Measurements from ENCODE around the gene INAFM2.
A peak's percentile ranks its signal among the peaks of the same experiment; 100 is the strongest.

Gene INAFM2

DNA sequence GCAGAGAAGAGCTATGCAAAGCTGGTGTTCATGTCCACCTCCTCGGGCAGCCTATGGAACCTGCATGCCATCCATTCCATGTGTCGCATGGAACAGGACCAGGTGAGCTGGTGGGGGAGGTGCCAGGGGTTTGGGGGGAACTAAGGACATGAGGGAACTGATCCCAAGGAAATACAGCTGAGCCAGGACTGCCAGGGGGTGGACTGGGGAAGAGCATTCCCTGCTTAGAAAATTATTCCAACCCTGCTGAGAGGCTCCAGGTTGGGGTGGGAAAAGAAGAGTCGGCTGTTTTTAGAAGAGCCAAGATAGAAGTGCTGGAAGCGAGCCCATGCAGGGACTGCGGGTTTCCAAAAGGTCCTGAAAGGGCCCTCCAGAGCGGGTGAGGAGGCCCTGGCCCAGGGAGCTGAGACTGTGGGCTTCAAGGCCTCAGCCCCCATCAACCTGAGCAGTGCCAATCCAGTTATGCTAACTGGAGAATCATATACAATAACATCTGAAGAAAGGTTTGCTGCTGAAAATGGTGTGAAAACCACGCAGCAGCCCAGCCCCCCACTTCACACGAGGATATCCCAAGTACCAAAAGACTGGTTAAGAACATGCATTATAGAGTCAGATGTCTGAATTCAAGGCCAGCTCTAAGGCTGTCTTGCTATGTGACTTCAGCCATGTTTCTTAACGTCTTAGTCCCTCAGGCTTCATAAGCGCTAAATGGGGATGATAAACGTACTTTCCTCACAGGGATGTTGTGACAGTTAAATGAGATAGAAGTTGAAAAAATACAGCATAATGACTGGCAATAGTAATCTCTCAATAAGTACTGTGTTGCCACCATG, 42.3 kb downstream of the INAFM2 start:
- DNase-seq, result no peak

- DNase-seq, result no peak
These were observed 43.2 kb downstream of the INAFM2 start for GRCh38 chr15:40366457-40367370.

- DNase-seq, result no peak
These were observed 43.8 kb downstream of the INAFM2 start for GRCh38 chr15:40367371-40367685.

DNA sequence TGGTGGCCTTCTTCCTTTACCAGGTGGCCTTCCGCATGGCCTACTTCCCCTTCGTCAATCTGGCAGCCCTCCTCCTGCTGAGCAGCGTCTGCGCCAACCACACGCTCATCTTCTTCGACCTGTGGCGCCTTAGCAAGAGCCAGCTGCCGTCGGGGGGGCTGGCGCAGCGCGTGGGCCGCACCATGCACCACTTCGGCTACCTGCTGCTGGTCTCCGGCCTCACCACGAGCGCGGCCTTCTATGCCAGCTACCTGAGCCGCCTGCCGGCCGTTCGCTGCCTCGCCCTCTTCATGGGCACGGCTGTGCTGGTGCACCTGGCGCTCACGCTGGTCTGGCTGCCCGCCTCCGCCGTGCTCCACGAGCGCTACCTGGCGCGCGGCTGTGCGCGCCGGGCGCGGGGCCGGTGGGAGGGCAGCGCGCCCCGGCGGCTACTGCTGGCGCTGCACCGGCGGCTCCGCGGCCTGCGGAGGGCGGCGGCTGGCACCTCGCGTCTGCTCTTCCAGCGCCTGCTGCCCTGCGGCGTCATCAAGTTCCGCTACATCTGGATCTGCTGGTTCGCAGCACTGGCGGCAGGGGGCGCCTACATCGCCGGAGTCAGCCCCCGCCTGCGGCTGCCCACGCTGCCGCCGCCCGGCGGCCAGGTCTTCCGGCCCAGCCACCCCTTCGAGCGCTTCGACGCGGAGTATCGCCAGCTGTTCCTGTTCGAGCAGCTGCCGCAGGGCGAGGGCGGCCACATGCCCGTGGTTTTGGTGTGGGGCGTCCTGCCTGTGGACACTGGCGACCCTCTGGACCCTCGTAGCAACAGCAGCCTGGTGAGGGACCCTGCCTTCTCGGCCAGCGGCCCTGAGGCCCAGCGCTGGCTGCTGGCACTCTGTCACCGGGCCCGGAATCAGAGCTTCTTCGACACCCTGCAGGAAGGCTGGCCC, 44.5 kb downstream of the INAFM2 start:
- peak; percentile 91 for DNase-seq

DNA sequence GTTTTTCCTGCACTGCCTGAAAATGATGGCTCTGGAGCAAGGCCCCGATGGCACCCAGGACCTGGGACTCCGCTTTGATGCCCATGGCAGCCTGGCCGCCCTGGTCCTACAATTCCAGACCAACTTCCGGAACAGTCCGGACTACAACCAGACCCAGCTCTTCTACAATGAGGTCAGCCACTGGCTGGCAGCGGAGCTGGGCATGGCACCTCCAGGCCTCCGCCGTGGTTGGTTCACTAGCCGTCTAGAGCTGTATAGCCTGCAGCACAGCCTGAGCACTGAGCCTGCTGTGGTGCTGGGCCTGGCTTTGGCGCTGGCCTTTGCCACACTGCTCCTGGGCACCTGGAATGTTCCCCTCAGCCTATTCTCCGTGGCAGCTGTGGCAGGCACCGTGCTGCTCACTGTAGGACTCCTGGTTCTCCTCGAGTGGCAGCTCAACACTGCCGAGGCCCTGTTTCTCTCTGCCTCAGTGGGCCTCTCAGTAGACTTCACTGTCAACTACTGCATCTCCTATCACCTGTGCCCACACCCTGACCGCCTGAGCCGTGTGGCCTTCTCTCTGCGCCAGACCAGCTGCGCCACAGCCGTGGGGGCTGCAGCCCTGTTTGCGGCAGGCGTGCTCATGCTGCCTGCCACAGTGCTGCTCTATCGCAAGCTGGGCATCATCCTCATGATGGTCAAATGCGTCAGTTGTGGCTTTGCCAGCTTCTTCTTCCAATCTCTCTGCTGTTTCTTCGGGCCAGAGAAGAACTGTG, 45.4 kb downstream of the INAFM2 start:
- no peak for DNase-seq

DNA sequence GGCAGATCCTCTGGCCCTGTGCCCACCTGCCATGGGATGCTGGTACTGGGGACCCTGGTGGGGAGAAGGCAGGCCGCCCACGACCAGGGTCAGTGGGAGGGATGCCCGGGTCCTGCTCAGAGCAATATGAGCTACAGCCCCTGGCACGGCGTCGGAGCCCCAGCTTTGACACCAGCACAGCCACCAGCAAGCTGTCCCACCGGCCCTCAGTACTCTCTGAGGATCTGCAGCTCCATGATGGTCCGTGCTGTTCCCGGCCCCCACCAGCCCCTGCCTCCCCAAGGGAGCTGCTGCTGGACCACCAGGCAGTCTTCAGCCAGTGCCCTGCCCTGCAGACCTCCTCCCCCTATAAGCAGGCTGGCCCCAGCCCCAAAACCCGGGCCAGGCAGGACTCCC, 46.0 kb downstream of the INAFM2 start:
- no peak for DNase-seq

DNA sequence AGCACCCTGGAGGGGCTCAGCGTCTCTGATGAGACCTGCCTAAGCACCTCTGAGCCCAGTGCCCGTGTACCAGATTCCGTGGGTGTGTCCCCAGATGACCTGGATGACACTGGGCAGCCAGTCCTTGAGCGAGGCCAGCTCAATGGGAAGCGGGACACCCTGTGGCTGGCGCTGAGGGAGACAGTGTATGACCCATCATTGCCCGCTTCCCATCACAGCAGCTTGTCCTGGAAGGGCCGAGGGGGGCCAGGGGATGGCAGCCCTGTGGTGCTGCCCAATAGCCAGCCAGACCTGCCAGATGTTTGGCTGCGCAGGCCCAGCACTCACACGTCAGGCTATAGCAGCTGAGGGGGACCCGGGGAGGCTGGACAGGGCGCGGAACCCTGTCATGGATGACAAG, 46.5 kb downstream of the INAFM2 start:
- DNase-seq, result no peak

DNA sequence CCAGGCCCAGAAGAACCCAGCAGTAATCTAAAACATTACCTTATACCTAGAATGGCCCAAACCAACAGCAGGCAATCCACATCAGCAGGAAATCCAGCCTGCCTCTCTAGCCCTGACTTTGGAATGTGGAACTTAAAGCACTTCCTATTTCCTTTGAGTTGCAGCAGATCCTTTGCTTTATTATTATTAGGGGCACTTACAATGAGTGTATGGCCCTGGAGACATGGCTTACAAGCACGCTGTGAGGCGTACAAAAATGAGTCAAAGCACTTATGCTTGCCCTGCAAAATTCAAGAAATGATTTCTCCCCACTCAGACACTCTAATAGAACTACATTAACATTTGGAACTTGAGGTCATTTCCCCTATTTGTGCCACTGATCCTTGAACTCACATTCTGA, 49.5 kb downstream of the INAFM2 start:
- peak; percentile 38 for DNase-seq

All from inflammatory macrophage treated with lipopolysaccharide for 4 hours (primary cell).